AG04449 (cell line): Measurements from ENCODE around the gene AMDHD1.

ENCODE experiments used
- CTCF ChIA-PET: fragments of 350-600 bp; formaldehyde crosslinking; extraction: SDS; loops from one replicate; lab custom pipeline; 2021; ENCODE audit warnings: antibody characterized with exemption; lab: Yijun Ruan, JAX
- POLR2A ChIA-PET: fragments of 400-600, 350-600 bp; formaldehyde crosslinking; extraction: SDS; loops from one replicate; lab custom pipeline; 2020; ENCODE audit warnings: antibody characterized with exemption, inconsistent platforms; lab: Yijun Ruan, JAX
- DNase-seq: peaks from one replicate; pipeline ENCODE4 v3.0.0-alpha.2; 2010; ENCODE audit warnings: low read depth, low spot score
- H3K4me3 ChIP-seq: 2 replicates; pipeline ENCODE4 v1.5.1; 2011; ENCODE audit warnings: low read depth, mild to moderate bottlenecking, control low read depth, low read length
- CTCF ChIP-seq: IDR thresholded peaks from one replicate; pipeline ENCODE4 v1.5.1; 2011; ENCODE audit warnings: mild to moderate bottlenecking, moderate library complexity, low read length, control low read depth, inconsistent platforms; ENCODE audit not compliant: insufficient read depth; ENCODE audit errors: missing control alignments

The AMDHD1 gene

GRCh38 chr12:95978351-95978750 is 35.2 kb downstream of the AMDHD1 start:
- POLR2A ChIA-PET = no interaction called here

GRCh38 chr12:95978774-95979173 is 35.6 kb downstream of the AMDHD1 start:
- TF ChIP-seq CTCF = no peak
- DNase-seq = no peak
- CTCF ChIA-PET = interaction anchor here (1.7 kb wide), 1 partner anchor 20 kb away, joined by 10 read pairs; no protein-coding TSS in a partner anchor
- H3K4me3 ChIP-seq = no peak overlapping the region
- POLR2A ChIA-PET = no interaction called here

More at GRCh38 chr12:95978351-95978750, 35.2 kb downstream of the AMDHD1 start:
- DNase-seq = no peak
- CTCF ChIA-PET = no interaction called here
- TF ChIP-seq CTCF = no peak
- H3K4me3 ChIP-seq = no peak overlapping the region

- TF ChIP-seq CTCF = no peak
- ChIA-PET POLR2A (no interaction called here), CTCF (interaction anchor here (1.7 kb wide), 1 partner anchor 19 kb away, joined by 10 read pairs; no protein-coding TSS in a partner anchor)
- DNase-seq = no peak
- H3K4me3 ChIP-seq = no peak overlapping the region
Measured at GRCh38 chr12:95980437-95980836, 37.3 kb downstream of the AMDHD1 start.

- POLR2A ChIA-PET = no interaction called here
- no peak overlapping the region for H3K4me3 ChIP-seq
- CTCF ChIA-PET = interaction anchor here (0.7 kb wide), 1 partner anchor 64 kb away, joined by 3 read pairs; no protein-coding TSS in a partner anchor
- DNase-seq = no peak
- TF ChIP-seq CTCF = no peak
Measured at GRCh38 chr12:95982602-95983001, 39.5 kb downstream of the AMDHD1 start.

GRCh38 chr12:95984682-95985081 is 41.6 kb downstream of the AMDHD1 start:
- ChIA-PET POLR2A (no interaction called here), CTCF (interaction anchor here (1.1 kb wide), 1 partner anchor 11 kb away, joined by 4 read pairs; the partner anchor contains the start of gene HAL)
- TF ChIP-seq CTCF = no peak
- no peak for DNase-seq
- no peak overlapping the region for H3K4me3 ChIP-seq

GRCh38 chr12:95986635-95987570 is 43.8 kb downstream of the AMDHD1 start:
- DNase-seq = no peak
- CTCF ChIA-PET = interaction anchor here (1.0 to 1.1 kb wide), 2 partner anchors 10 to 13 kb away, joined by 4 read pairs; partner anchors contain the start of gene HAL
- no peak overlapping the region for H3K4me3 ChIP-seq
- POLR2A ChIA-PET = no interaction called here
- no peak for TF ChIP-seq CTCF
